GM21447 (cell line): ENCODE measurements around the gene RECQL5.
A peak's percentile ranks its signal among the peaks of the same experiment; 100 is the strongest.
"Not testable (repeated sequence)": the region's sequence is repeated elsewhere in the genome, so short reads cannot be mapped to it uniquely, and the experiment has no call there.

ENCODE experiments used
- ATAC-seq: cut with Tn5 transposase; IDR thresholded peaks from one replicate; pipeline ENCODE4 v1.9.1; 2021; ENCODE audit not compliant: unreplicated experiment

Gene RECQL5

GRCh38 chr17:75649687-75650086 is 17.3 kb downstream of the RECQL5 start:
- no peak for ATAC-seq

- no peak for ATAC-seq
These were observed 19.0 kb downstream of the RECQL5 start for GRCh38 chr17:75647921-75648320.

GRCh38 chr17:75647061-75647460 is 19.9 kb downstream of the RECQL5 start:
- ATAC-seq = no peak

- ATAC-seq = no peak
These were observed 20.3 kb downstream of the RECQL5 start for GRCh38 chr17:75646638-75646992.

- peak; percentile 90 for ATAC-seq
These were observed 20.9 kb downstream of the RECQL5 start for GRCh38 chr17:75645889-75646637.

- ATAC-seq = no peak
These were observed 21.5 kb downstream of the RECQL5 start for GRCh38 chr17:75645501-75645888.

- no peak for ATAC-seq
These were observed 23.3 kb downstream of the RECQL5 start for GRCh38 chr17:75643643-75644017.

- no peak for ATAC-seq
These were observed 23.9 kb downstream of the RECQL5 start for GRCh38 chr17:75642784-75643642.

GRCh38 chr17:75642182-75642783 is 24.7 kb downstream of the RECQL5 start:
- no peak for ATAC-seq

GRCh38 chr17:75641343-75641742 is 25.6 kb downstream of the RECQL5 start:
- ATAC-seq = no peak

GRCh38 chr17:75640556-75641119 is 26.3 kb downstream of the RECQL5 start:
- no peak for ATAC-seq

GRCh38 chr17:75639771-75640555 is 27.0 kb downstream of the RECQL5 start:
- no peak for ATAC-seq

GRCh38 chr17:75639327-75639726 is 27.6 kb downstream of the RECQL5 start:
- ATAC-seq = no peak

GRCh38 chr17:75638893-75639292 is 28.1 kb downstream of the RECQL5 start:
- ATAC-seq = no peak

GRCh38 chr17:75638039-75638438 is 28.9 kb downstream of the RECQL5 start:
- not testable (repeated sequence) for ATAC-seq

- no peak for ATAC-seq
These were observed 29.4 kb downstream of the RECQL5 start for GRCh38 chr17:75637551-75637950.

GRCh38 chr17:75637143-75637538 is 29.8 kb downstream of the RECQL5 start:
- ATAC-seq = no peak

- ATAC-seq = no peak
These were observed 30.4 kb downstream of the RECQL5 start for GRCh38 chr17:75636381-75637142.

- ATAC-seq = no peak
These were observed 31.2 kb downstream of the RECQL5 start for GRCh38 chr17:75635610-75636202.
